GM18505 (cell line): ENCODE data around the gene OSMR.

Experiments
- ATAC-seq: cut with Tn5 transposase; IDR thresholded peaks from one replicate; pipeline ENCODE4 v1.9.1; 2021; ENCODE audit not compliant: unreplicated experiment
- POLR2A ChIP-seq: IDR thresholded peaks from 4 replicates; pipeline ENCODE4 v1.6.1; 2011; ENCODE audit warnings: borderline replicate concordance; ENCODE audit not compliant: insufficient read depth, insufficient read length; ENCODE audit errors: extremely low read depth

OSMR gene

DNA sequence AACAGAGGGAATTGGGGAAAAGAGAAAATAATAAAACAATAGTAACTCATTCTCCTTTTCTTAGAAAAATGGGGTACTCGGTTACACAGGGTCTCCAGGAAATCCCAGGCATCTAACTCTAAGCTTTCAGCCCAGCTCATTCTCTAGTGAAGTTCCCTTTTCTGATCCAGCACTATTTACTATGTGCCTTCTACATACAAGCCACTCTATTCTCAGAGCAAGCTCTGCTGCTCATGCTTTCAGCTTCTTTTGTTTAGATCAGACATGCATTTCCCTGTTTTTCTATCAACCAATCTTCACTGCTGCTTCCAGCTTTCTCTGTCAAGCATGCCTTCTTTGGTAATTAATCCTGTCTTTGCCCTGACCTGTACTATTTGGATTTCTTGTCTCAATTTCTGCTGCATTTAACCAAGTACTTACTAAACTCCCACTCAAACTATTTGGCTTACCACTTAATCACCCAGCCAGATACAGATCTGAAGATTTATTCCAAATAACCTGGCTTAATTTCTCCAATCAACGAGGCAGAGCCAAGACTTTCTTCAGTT lies 25.3 kb downstream of the OSMR start:
- no peak for ATAC-seq
- no peak for TF ChIP-seq POLR2A

GRCh38 chr5:38871790-38872551 lies 26.2 kb downstream of the OSMR start:
- no peak for ATAC-seq
- no peak for TF ChIP-seq POLR2A

DNA sequence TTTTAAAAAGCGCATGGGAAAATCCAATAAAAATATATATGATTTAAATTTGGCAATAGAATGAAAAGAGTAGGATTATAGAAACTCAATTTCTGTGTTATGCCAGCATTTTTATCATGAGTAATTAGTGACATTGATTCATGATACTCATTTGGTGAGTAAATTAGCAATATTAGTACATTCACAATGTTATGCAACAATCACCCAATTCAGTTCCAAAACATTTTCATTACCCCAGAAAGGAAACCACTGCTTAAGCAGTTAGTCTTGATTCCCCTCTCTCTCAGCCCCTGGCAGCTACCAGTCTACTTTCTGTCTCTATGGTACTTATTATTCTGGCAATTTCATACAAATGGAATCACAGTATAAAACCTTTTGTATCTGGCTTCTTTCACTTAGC lies 27.0 kb downstream of the OSMR start:
- no peak for ATAC-seq
- no peak for TF ChIP-seq POLR2A

DNA sequence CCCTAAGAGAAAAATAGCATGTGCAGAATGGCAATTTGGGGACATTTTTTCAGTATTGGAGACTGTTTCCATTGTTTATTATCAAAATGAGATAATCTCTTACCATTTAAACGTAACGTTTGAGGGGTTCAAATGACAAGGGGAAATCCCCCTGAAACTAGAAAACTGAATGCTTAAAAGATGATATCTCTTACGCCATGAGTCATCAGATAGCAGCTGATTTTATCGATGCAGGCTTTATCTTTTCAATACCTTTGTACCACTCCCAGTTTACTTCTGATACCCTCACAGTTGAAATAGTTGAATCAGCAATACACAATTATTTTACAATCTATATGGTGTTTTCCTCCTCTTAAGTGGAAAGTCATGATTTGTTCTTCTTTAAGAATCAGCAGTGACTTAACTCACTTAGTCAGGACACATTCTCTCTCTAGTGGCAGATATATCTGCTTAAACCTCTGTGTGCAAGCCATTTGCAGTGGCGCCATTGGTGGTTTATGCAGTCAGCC lies 29.2 kb downstream of the OSMR start:
- TF ChIP-seq POLR2A, result no peak
- ATAC-seq, result no peak

- TF ChIP-seq POLR2A, result no peak
- no peak for ATAC-seq
Measured at GRCh38 chr5:38878391-38879077, 32.7 kb downstream of the OSMR start.

- no peak for TF ChIP-seq POLR2A
- no peak for ATAC-seq
Measured at GRCh38 chr5:38879078-38879460, 33.3 kb downstream of the OSMR start.

- ATAC-seq, result no peak
- no peak for TF ChIP-seq POLR2A
Measured at GRCh38 chr5:38883842-38884241, 38.0 kb downstream of the OSMR start.

GRCh38 chr5:38885208-38885607 lies 39.4 kb downstream of the OSMR start:
- no peak for ATAC-seq
- no peak for TF ChIP-seq POLR2A

- no peak for TF ChIP-seq POLR2A
- ATAC-seq, result no peak
Measured at GRCh38 chr5:38888041-38888440, 42.2 kb downstream of the OSMR start.

GRCh38 chr5:38889424-38889823 lies 43.6 kb downstream of the OSMR start:
- TF ChIP-seq POLR2A, result no peak
- ATAC-seq, result no peak

GRCh38 chr5:38891563-38891962 lies 45.8 kb downstream of the OSMR start:
- no peak for ATAC-seq
- TF ChIP-seq POLR2A, result no peak

GRCh38 chr5:38892363-38892762 lies 46.6 kb downstream of the OSMR start:
- no peak for ATAC-seq

GRCh38 chr5:38896760-38897159 lies 50.9 kb downstream of the OSMR start:
- no peak for TF ChIP-seq POLR2A
- ATAC-seq, result no peak

More at GRCh38 chr5:38892363-38892762, 46.6 kb downstream of the OSMR start:
- no peak for TF ChIP-seq POLR2A

DNA sequence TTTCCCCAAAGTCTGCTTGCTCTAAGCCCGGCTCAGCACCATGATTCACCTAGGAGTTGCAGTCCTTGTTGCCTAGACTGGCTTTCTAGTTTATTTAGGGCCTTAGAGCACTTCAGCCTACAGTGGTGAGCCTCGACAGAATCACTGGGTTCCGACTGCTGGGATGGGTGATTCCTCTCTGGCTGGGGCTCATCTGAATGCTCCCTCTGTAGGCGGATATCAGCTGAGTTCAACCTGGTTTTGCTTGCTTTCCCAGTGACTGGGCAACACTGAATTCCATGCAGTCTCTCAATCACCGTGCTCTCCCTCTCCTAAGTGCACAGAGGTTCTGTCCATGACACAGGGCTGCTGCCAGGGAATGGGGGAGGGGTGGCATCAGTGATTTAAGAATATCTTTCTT lies 54.1 kb downstream of the OSMR start:
- TF ChIP-seq POLR2A, result no peak
- ATAC-seq, result no peak
